ENCODE results near the gene SDR42E2. TPM values are rescaled to one million over a fixed set of nuclear protein-coding genes. Genes with fewer than 3 reads are reported as not detected.

SDR42E2 gene
- total and polyA plus RNA-seq, 2 of the 8 experiments (the other 6 are each of a cell fraction or from before 2014, with no cell fraction given): 0.08 TPM; not detected in 1

- H3K14ac ChIP-seq (ENCODE audit: insufficient read length): no peak overlapping the region
- H4K8ac ChIP-seq (ENCODE audit: extremely low read depth, insufficient read depth, low read length): no peak overlapping the region; the same call in 1 of the 2 replicates
- no peak overlapping the region for H2BK5ac ChIP-seq (ENCODE audit: low read depth, low read length)
- no peak overlapping the region for H3K4me3 ChIP-seq (ENCODE audit: extremely low read depth in 1 of 4, insufficient read depth in 2 of 4, low read depth in 3 of 4, low read length in 4 of 4)
- no peak overlapping the region for H2BK120ac ChIP-seq (replicated peaks; ENCODE audit: low read depth, low read length)
- no peak overlapping the region for H4K5ac ChIP-seq (ENCODE audit: insufficient read length, low read depth, low read length)
- no peak overlapping the region for H2AFZ ChIP-seq (ENCODE audit: low read length)
- WGBS, 2 experiments (ENCODE audit: extremely low coverage in 1 of 2, insufficient coverage in 1 of 2, insufficient read length in 1 of 2, insufficient replicate concordance in 2 of 2, low coverage in 1 of 2, low lambda C conversion rate in 2 of 2, missing lambda C conversion rate in 1 of 2): 84% methylated on average over 11 of the region's 11 CpGs; no CpG with 5 or more reads in 1 of the 2 experiments
- FAIRE-seq (no peak), DNase-seq (ENCODE audit: low read depth in 1 of 2, low spot score in 2 of 2) (peak in 1 of 2 experiments; percentile 77)
- H3K79me2 ChIP-seq (ENCODE audit: control insufficient read depth in 1 of 2, insufficient read depth in 2 of 2, low read length in 2 of 2): no peaks in the 10 kb centered on the region
- H2BK12ac ChIP-seq (ENCODE audit: low read depth, low read length): no peak overlapping the region; the same call in 1 of the 2 replicates
- no peak overlapping the region for H3K4me2 ChIP-seq (ENCODE audit: insufficient read depth in 1 of 2, low read depth in 2 of 2, low read length in 2 of 2)
- no peaks in the 10 kb centered on the region for H3K79me1 ChIP-seq (ENCODE audit: low read depth, low read length)
- TF ChIP-seq ZNF274 (IDR thresholded peaks at IDR 0.05; ENCODE audit: borderline replicate concordance, extremely low read depth, low read length) (no peak), RAD21 (IDR thresholded peaks at IDR 0.05 in 1 of 2, conservative IDR thresholded peaks at IDR 0.05 in 1 of 2; ENCODE audit: low read depth in 2 of 2, low read length in 2 of 2) (peak; percentile 28 to 44; a peak in 2 of 4 replicates), CTCF (IDR thresholded peaks at IDR 0.05; ENCODE audit: control extremely low read depth in 1 of 3, insufficient read depth in 1 of 3, low read depth in 1 of 3, low read length in 3 of 3) (peak; percentile 54 to 69 (median 66))
- H3K9ac ChIP-seq (replicated peaks in 1 of 4; ENCODE audit: extremely low read depth in 1 of 4, low read depth in 3 of 4, low read length in 3 of 4): no peak overlapping the region
- H3K36me3 ChIP-seq (ENCODE audit: control insufficient read depth in 2 of 4, insufficient read depth in 4 of 4, low read length in 3 of 4): no peaks in the 10 kb centered on the region
- H3K18ac ChIP-seq (ENCODE audit: extremely low read depth, low read length): no peak overlapping the region; the same call in 1 of the 2 replicates
- ChIA-PET POLR2A (ENCODE audit: partially characterized antibody) (interaction anchor here (0.7 to 1.1 kb wide), 3 partner anchors 177 to 186 kb away, joined by 3 read pairs; no protein-coding TSS in a partner anchor), CTCF (ENCODE audit: partially characterized antibody) (interaction anchor here (0.6 to 8.0 kb wide), 19 partner anchors 8 to 194 kb away, joined by 3 to 127 read pairs (median 5); partner anchors contain the start of gene PDZD9)
- H3K27me3 ChIP-seq (replicated peaks in 1 of 4; ENCODE audit: control insufficient read depth in 3 of 4, extremely low read depth in 1 of 4, insufficient read depth in 3 of 4, low read length in 3 of 4): peaks cover 0 to under 1% (median 0%) of the 10 kb centered on the region in 4 experiments; a peak in 2 of 7 replicates
- H3K4ac ChIP-seq (replicated peaks; ENCODE audit: insufficient read length, low read depth, low read length): no peak overlapping the region
- no peak overlapping the region for H3K23ac ChIP-seq (ENCODE audit: insufficient read length)
- no peaks in the 10 kb centered on the region for H3K9me3 ChIP-seq (ENCODE audit: insufficient read depth in 2 of 2, low read depth in 1 of 2, low read length in 1 of 2)
- H3K4me1 ChIP-seq (replicated peaks in 1 of 4; ENCODE audit: control insufficient read depth in 3 of 4, insufficient read depth in 4 of 4, low read length in 3 of 4): peaks cover 0 to 4% (median 2%) of the 10 kb centered on the region in 4 experiments; a peak in 3 of 7 replicates
- no peaks in the 10 kb centered on the region for H3K23me2 ChIP-seq (ENCODE audit: low read depth, low read length)
- H3K56ac ChIP-seq (replicated peaks; ENCODE audit: insufficient read length, low read depth, low read length): no peak overlapping the region
- no peak overlapping the region for H4K91ac ChIP-seq (replicated peaks; ENCODE audit: insufficient read length, low read length)
- no peak overlapping the region for H2AK5ac ChIP-seq (ENCODE audit: low read depth, low read length)
- H2BK20ac ChIP-seq (ENCODE audit: low read length): no peak overlapping the region
- no peaks in the 10 kb centered on the region for H4K20me1 ChIP-seq (replicated peaks in 1 of 2; ENCODE audit: control insufficient read depth in 1 of 2, insufficient read depth in 2 of 2, low read length in 2 of 2)
- H2BK15ac ChIP-seq (ENCODE audit: low read length): no peak overlapping the region; the same call in 1 of the 2 replicates
- no peak overlapping the region for H3K27ac ChIP-seq (ENCODE audit: low read depth, low read length)
Measured at GRCh38 chr16:22183901-22184614, 21.8 kb downstream of the SDR42E2 start.
